ENCODE measurements around the gene SLC26A5.

GRCh38 chr7:103344453-103345149 lies 101.4 kb downstream of the SLC26A5 start, which contains the start of gene DNAJC2:
- TF ChIP-seq, protein P1, sequence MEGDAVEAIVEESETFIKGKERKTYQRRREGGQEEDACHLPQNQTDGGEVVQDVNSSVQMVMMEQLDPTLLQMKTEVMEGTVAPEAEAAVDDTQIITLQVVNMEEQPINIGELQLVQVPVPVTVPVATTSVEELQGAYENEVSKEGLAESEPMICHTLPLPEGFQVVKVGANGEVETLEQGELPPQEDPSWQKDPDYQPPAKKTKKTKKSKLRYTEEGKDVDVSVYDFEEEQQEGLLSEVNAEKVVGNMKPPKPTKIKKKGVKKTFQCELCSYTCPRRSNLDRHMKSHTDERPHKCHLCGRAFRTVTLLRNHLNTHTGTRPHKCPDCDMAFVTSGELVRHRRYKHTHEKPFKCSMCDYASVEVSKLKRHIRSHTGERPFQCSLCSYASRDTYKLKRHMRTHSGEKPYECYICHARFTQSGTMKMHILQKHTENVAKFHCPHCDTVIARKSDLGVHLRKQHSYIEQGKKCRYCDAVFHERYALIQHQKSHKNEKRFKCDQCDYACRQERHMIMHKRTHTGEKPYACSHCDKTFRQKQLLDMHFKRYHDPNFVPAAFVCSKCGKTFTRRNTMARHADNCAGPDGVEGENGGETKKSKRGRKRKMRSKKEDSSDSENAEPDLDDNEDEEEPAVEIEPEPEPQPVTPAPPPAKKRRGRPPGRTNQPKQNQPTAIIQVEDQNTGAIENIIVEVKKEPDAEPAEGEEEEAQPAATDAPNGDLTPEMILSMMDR (IDR thresholded peaks at IDR 0.05): no peak
- peak in 1 of 2 donors; percentile 69 for TF ChIP-seq POLR2A (IDR thresholded peaks at IDR 0.05)
